ENCODE results near the gene CHRNA4.

DNA sequence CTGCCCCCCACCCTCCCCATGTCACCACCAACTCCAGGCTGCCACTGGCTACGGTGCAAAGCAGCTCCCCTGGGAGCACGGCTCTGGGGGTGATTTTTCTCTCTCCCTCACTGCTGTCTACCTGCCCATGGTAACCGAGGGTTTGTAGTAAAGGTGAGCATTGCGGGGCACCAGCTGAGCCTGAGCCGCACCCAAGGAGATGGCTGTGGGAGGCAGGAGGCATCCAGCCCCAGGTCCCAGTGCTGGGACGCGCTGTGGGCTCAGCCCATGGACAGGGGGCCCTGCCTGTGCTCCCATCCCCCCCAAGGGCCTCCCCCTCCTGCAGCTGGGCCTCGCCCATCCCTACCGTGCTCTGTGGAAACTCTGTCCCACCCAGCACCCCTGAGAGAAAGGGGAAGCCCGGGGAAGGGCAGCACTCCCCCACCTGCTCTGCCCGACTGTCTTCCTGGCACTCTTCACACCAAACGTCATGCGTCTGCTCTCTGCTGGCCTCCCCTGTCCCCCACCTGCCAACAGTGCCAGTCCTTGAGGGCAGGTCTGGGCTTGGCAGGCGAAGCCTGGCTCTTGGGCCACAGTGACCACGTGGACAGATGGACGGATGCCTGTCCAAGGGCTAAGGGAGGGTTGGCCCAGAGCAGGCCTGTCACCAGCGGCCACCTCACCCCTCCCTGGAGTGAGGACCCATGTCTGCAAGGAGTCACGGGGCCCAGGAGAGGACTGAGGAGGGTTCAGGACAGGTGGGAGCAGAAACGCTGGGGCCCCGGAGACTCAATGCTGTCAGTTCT lies 3.8 kb upstream of the CHRNA4 start:
- no peak for TF ChIP-seq YY1 (IDR thresholded peaks at IDR 0.05; ENCODE audit: low read depth)
- TF ChIP-seq, protein P1, sequence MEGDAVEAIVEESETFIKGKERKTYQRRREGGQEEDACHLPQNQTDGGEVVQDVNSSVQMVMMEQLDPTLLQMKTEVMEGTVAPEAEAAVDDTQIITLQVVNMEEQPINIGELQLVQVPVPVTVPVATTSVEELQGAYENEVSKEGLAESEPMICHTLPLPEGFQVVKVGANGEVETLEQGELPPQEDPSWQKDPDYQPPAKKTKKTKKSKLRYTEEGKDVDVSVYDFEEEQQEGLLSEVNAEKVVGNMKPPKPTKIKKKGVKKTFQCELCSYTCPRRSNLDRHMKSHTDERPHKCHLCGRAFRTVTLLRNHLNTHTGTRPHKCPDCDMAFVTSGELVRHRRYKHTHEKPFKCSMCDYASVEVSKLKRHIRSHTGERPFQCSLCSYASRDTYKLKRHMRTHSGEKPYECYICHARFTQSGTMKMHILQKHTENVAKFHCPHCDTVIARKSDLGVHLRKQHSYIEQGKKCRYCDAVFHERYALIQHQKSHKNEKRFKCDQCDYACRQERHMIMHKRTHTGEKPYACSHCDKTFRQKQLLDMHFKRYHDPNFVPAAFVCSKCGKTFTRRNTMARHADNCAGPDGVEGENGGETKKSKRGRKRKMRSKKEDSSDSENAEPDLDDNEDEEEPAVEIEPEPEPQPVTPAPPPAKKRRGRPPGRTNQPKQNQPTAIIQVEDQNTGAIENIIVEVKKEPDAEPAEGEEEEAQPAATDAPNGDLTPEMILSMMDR (IDR thresholded peaks at IDR 0.05): no peak
- no peak for TF ChIP-seq USF2 (IDR thresholded peaks at IDR 0.05; ENCODE audit: borderline replicate concordance, low read depth, low read length)
- TF ChIP-seq TCF12 (IDR thresholded peaks at IDR 0.05): no peak
- no peak for TF ChIP-seq TEAD4 (IDR thresholded peaks at IDR 0.05; ENCODE audit: borderline replicate concordance, insufficient read depth)
- TF ChIP-seq, protein P2, sequence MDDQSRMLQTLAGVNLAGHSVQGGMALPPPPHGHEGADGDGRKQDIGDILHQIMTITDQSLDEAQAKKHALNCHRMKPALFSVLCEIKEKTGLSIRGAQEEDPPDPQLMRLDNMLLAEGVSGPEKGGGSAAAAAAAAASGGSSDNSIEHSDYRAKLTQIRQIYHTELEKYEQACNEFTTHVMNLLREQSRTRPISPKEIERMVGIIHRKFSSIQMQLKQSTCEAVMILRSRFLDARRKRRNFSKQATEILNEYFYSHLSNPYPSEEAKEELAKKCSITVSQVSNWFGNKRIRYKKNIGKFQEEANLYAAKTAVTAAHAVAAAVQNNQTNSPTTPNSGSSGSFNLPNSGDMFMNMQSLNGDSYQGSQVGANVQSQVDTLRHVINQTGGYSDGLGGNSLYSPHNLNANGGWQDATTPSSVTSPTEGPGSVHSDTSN (IDR thresholded peaks at IDR 0.05): no peak
- TF ChIP-seq EP300 (IDR thresholded peaks at IDR 0.05; ENCODE audit: borderline replicate concordance in 1 of 2, low read depth in 1 of 2, low read length in 1 of 2): no peak
- no peak for TF ChIP-seq TAF1 (IDR thresholded peaks at IDR 0.05; ENCODE audit: borderline replicate concordance, low read depth, low read length)
- TF ChIP-seq GABPA (IDR thresholded peaks at IDR 0.05; ENCODE audit: low read depth): no peak
- TF ChIP-seq POLR2AphosphoS5 (IDR thresholded peaks at IDR 0.05; ENCODE audit: low read depth, low read length): no peak

Data from SK-N-SH (cell line).